MCF 10A (cell line): ENCODE data around the gene CLK3. TPM values are rescaled to one million over a fixed set of nuclear protein-coding genes. Genes with fewer than 3 reads are reported as not detected.
A peak's percentile ranks its signal among the peaks of the same experiment; 100 is the strongest.

ENCODE experiments used
- BruUV-seq: library from RNA; stranded (reverse); fragments of 400-500 nt; replicated peaks from 2 replicates; lab custom pipeline; 2021; lab: Mats Ljungman, UMichigan
- CTCF ChIA-PET: fragments of 300-600 bp; sonication (Branson Sonifier 250); formaldehyde crosslinking; extraction: SDS; loops from one replicate; lab custom pipeline; 2021; ENCODE audit warnings: antibody characterized with exemption, inconsistent platforms; lab: Yijun Ruan, JAX
- POLR2A ChIA-PET: fragments of 300-600, 350-650 bp; sonication (Branson Sonifier 250); formaldehyde crosslinking; extraction: SDS; loops from one replicate; lab custom pipeline; 2020; ENCODE audit warnings: antibody characterized with exemption, inconsistent platforms; lab: Yijun Ruan, JAX
- DNase-seq: peaks from one replicate; pipeline ENCODE4 v3.0.0-alpha.2; 2018; ENCODE audit not compliant: unreplicated experiment
- H3K27ac Mint-ChIP-seq: one replicate; pipeline ENCODE4 v1.8.0; 2022; ENCODE audit warnings: mild to moderate bottlenecking, low read depth, mixed read lengths; ENCODE audit not compliant: unreplicated experiment
- H3K27me3 Mint-ChIP-seq: one replicate; pipeline ENCODE4 v1.8.0; 2022; ENCODE audit warnings: mixed read lengths; ENCODE audit not compliant: insufficient read depth, unreplicated experiment
- H3K36me3 Mint-ChIP-seq: one replicate; pipeline ENCODE4 v1.8.0; 2022; ENCODE audit warnings: mild to moderate bottlenecking, moderate library complexity, mixed read lengths; ENCODE audit not compliant: insufficient read depth, unreplicated experiment
- H3K4me1 Mint-ChIP-seq: one replicate; pipeline ENCODE4 v1.8.0; 2022; ENCODE audit warnings: mixed read lengths; ENCODE audit not compliant: insufficient read depth, unreplicated experiment
- H3K4me3 Mint-ChIP-seq: one replicate; pipeline ENCODE4 v1.8.0; 2022; ENCODE audit warnings: mild to moderate bottlenecking, moderate library complexity, mixed read lengths; ENCODE audit not compliant: unreplicated experiment
- H3K9me3 Mint-ChIP-seq: one replicate; pipeline ENCODE4 v1.8.0; 2022; ENCODE audit warnings: mixed read lengths; ENCODE audit not compliant: unreplicated experiment
- intact Hi-C: fragments of 100-400 bp; cut with micrococcal nuclease; formaldehyde crosslinking; loops from 2 replicates; pipeline ENCODE4 v1.14.1; 2022
- total RNA-seq: library from RNA; stranded (reverse); gene quantifications from 2 replicates; pipeline ENCODE4 v1.2.3, GENCODE V29; 2022
- TF ChIP-seq, protein P1 (sequence below): fragments of 200-600 bp; IDR thresholded peaks from one replicate; pipeline ENCODE4 v1.8.0; 2022; ENCODE audit warnings: antibody characterized with exemption, mild to moderate bottlenecking; ENCODE audit not compliant: unreplicated experiment

CLK3 gene
- total RNA-seq, 1 experiment from 2014 or later, result 57.8 TPM

DNA sequence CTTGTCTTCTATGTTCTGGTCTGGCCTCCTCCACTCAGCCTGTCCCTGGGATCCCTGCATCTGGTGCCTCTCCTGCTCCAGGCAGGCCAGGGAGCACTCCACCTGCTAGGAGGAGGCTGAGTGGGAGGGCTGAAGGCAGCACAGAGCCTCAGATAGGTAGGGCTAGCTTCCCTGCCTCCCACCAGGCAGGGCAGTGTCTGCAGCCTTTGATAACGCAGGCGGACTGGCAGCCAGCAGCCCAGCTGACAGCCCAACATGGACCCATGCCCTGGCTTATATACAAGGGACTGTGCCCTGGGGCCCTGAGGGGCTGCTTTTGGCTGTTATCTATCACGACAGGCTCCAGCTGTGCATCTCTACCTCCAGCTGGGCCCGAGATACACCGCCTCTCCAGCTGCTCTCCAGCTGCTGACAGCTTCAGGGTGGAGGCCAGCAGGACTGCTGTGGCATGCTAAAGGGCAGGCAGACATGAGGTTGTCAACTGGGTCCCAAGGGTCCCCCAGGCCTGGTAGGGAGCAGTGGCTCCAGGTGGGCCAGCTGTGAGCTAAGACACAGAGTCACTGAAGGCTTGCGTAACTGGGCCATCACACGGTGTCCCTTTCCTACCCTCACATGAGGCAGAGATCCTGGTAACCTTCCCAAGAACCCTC, 5.2 kb upstream of the CLK3 start:
- no peak for DNase-seq
- Mint-ChIP-seq H3K36me3 (peaks cover 6% of the 10 kb centered on the region), H3K4me1 (no peaks in the 10 kb centered on the region), H3K27me3 (peaks cover 16% of the 10 kb centered on the region), H3K9me3 (no peaks in the 10 kb centered on the region), H3K27ac (no peak overlapping the region), H3K4me3 (no peak overlapping the region)
- TF ChIP-seq, protein P1, sequence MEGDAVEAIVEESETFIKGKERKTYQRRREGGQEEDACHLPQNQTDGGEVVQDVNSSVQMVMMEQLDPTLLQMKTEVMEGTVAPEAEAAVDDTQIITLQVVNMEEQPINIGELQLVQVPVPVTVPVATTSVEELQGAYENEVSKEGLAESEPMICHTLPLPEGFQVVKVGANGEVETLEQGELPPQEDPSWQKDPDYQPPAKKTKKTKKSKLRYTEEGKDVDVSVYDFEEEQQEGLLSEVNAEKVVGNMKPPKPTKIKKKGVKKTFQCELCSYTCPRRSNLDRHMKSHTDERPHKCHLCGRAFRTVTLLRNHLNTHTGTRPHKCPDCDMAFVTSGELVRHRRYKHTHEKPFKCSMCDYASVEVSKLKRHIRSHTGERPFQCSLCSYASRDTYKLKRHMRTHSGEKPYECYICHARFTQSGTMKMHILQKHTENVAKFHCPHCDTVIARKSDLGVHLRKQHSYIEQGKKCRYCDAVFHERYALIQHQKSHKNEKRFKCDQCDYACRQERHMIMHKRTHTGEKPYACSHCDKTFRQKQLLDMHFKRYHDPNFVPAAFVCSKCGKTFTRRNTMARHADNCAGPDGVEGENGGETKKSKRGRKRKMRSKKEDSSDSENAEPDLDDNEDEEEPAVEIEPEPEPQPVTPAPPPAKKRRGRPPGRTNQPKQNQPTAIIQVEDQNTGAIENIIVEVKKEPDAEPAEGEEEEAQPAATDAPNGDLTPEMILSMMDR, result no peak
- intact Hi-C loops, result loop anchor here (10.0 kb wide), 1 partner anchor 146 kb away; the partner anchor contains the start of gene UBL7
- ChIA-PET POLR2A (interaction anchor here (1.1 to 2.5 kb wide), 2 partner anchors 12 to 183 kb away, joined by 3 to 12 read pairs; no protein-coding TSS in a partner anchor), CTCF (interaction anchor here (0.6 to 1.2 kb wide), 5 partner anchors 24 to 234 kb away, joined by 3 to 5 read pairs (median 3); no protein-coding TSS in a partner anchor)
- no TSS peak for BruUV-seq

DNA sequence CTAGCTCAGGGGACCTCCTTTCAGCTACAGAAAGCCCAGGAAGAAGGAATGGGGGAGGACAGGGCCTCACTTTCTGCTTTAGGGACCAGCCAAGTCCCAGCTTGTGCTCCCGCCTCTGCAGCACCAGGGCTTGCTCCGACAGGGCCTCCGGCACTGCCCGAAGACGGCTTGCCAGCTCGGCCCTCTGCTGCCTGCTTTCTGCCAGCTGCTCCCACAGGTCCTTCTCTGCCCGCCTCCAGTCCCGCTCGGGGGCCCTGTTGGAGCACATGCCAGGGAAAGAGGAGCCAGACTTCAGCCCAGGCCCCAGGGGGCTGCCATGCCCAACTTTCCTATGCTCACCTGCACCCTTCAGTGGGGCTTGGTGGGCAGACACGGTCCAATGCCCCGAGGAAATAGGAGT, 4.3 kb upstream of the CLK3 start:
- Mint-ChIP-seq H3K9me3 (no peaks in the 10 kb centered on the region), H3K27ac (no peak overlapping the region), H3K27me3 (peaks cover 16% of the 10 kb centered on the region), H3K4me3 (no peak overlapping the region), H3K36me3 (peaks cover 6% of the 10 kb centered on the region), H3K4me1 (peaks cover under 1% of the 10 kb centered on the region)
- intact Hi-C loops, result loop anchor here (10.0 kb wide), 1 partner anchor 147 kb away; the partner anchor contains the start of gene UBL7
- ChIA-PET CTCF (interaction anchor here (0.6 to 1.2 kb wide), 4 partner anchors 20 to 235 kb away, joined by 3 read pairs; no protein-coding TSS in a partner anchor), POLR2A (interaction anchor here (2.5 kb wide), 1 partner anchor 13 kb away, joined by 12 read pairs; no protein-coding TSS in a partner anchor)
- no TSS peak for BruUV-seq
- TF ChIP-seq, protein P1, result no peak
- no peak for DNase-seq

DNA sequence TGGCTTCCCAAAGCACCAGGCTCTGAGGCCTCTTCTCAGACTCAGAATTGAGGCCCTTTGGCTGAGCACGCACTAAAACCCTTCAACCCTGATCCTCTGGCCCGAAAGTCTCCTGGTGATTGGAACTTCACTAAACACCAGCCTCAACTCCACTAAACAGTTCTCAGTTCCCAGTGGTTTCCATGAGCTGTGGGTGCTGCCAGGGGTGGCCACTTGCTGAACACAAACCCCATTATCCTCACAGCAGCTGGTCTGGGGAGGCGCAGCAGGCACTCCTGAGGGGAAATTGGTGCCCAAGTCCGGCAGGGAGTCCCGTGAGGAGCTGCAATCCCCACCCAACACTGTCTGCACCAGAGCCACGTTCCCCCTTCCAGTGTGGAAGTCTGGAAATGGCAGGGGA, 3.8 kb upstream of the CLK3 start:
- H3K4me3 Mint-ChIP-seq, result no peak overlapping the region
- POLR2A ChIA-PET, result interaction anchor here (2.5 kb wide), 1 partner anchor 14 kb away, joined by 12 read pairs; no protein-coding TSS in a partner anchor
- peaks cover 6% of the 10 kb centered on the region for H3K36me3 Mint-ChIP-seq
- H3K9me3 Mint-ChIP-seq, result no peaks in the 10 kb centered on the region
- CTCF ChIA-PET, result interaction anchor here (0.9 to 1.1 kb wide), 4 partner anchors 8 to 236 kb away, joined by 3 to 8 read pairs (median 3); no protein-coding TSS in a partner anchor
- intact Hi-C loops, result loop anchor here (10.0 kb wide), 1 partner anchor 147 kb away; the partner anchor contains the start of gene UBL7
- no peak for DNase-seq
- BruUV-seq, result no TSS peak
- peaks cover 16% of the 10 kb centered on the region for H3K27me3 Mint-ChIP-seq
- H3K4me1 Mint-ChIP-seq, result peaks cover 5% of the 10 kb centered on the region
- no peak overlapping the region for H3K27ac Mint-ChIP-seq
- TF ChIP-seq, protein P1, result no peak

DNA sequence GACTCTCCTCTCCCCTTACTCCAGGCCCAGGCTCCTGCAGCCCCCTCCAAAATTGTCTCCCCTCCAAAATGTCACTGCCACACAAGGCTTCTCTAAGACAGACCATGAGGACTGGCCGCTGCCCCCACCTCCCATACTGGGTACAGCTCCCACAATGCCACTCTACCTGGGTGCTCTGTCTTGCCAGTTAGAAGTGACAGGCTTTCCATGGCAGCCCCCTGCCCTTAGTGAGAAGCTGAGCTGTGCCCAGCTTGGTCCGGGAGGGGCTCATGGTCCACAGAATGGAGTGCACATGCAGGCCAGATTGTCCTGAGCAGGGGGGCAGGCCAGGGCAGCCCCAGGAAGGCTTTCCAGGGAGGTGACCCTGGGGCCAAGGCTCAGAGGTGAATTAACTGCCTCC, 3.0 kb upstream of the CLK3 start:
- H3K9me3 Mint-ChIP-seq, result no peaks in the 10 kb centered on the region
- TF ChIP-seq, protein P1, result no peak
- BruUV-seq, result no TSS peak
- peaks cover 16% of the 10 kb centered on the region for H3K27me3 Mint-ChIP-seq
- ChIA-PET POLR2A (interaction anchor here (0.7 to 5.6 kb wide), 4 partner anchors 14 to 371 kb away, joined by 4 to 39 read pairs (median 22); partner anchors contain the start of gene UBL7), CTCF (interaction anchor here (0.5 to 1.5 kb wide), 4 partner anchors 9 to 228 kb away, joined by 3 to 8 read pairs (median 5); no protein-coding TSS in a partner anchor)
- intact Hi-C loops, result loop anchor here (10.0 kb wide), 1 partner anchor 148 kb away; the partner anchor contains the start of gene UBL7
- no peak for DNase-seq
- peaks cover 6% of the 10 kb centered on the region for H3K36me3 Mint-ChIP-seq
- H3K27ac Mint-ChIP-seq, result peak overlapping the region; percentile 68
- H3K4me3 Mint-ChIP-seq, result peak overlapping the region; percentile 28
- peaks cover 14% of the 10 kb centered on the region for H3K4me1 Mint-ChIP-seq
